ENCODE results near the gene NEDD4. TPM values are rescaled to one million over a fixed set of nuclear protein-coding genes. Genes with fewer than 3 reads are reported as not detected.
"Not testable (repeated sequence)": the region's sequence is repeated elsewhere in the genome, so short reads cannot be mapped to it uniquely, and the experiment has no call there.

Gene NEDD4
- total RNA-seq, 4 donors from 2014 or later = 19.2 to 35.1 (median 23.1) TPM

GRCh38 chr15:56032373-56032772, 39.0 kb upstream of the NEDD4 start:
- no peaks in the 10 kb centered on the region for H3K4me1 ChIP-seq
- H3K9me3 ChIP-seq = no peaks in the 10 kb centered on the region
- no peak overlapping the region for H3K27ac ChIP-seq (replicated peaks in 1 of 4)
- no peak overlapping the region for H3K4me3 ChIP-seq
- no peaks in the 10 kb centered on the region for H3K27me3 ChIP-seq
- peak; percentile 26 for DNase-seq (ENCODE audit: extremely low spot score)
- WGBS = 97% methylated on average over 1 of the region's 1 CpG
- no peaks in the 10 kb centered on the region for H3K36me3 ChIP-seq
- TF ChIP-seq CTCF (IDR thresholded peaks at IDR 0.05) (no peak), EP300 (IDR thresholded peaks at IDR 0.05) (no peak), POLR2A (IDR thresholded peaks at IDR 0.05; ENCODE audit: low read depth) (no peak), POLR2AphosphoS5 (IDR thresholded peaks at IDR 0.05) (no peak)
- intact Hi-C loops (cut with DNase I) = no loop called here

- Histone ChIP-seq H3K4me1 (no peaks in the 10 kb centered on the region), H3K36me3 (no peaks in the 10 kb centered on the region), H3K27me3 (no peaks in the 10 kb centered on the region), H3K27ac (replicated peaks in 1 of 4) (no peak overlapping the region), H3K9me3 (no peaks in the 10 kb centered on the region), H3K4me3 (no peak overlapping the region)
- TF ChIP-seq POLR2A (IDR thresholded peaks at IDR 0.05; ENCODE audit: low read depth) = no peak
- no peak for TF ChIP-seq POLR2AphosphoS5 (IDR thresholded peaks at IDR 0.05)
- TF ChIP-seq EP300 (IDR thresholded peaks at IDR 0.05) = no peak
- TF ChIP-seq CTCF (IDR thresholded peaks at IDR 0.05) = no peak
- 90% methylated on average over 6 of the region's 6 CpGs for WGBS
- peak; percentile 29 for DNase-seq (ENCODE audit: extremely low spot score)
- intact Hi-C loops (cut with DNase I) = no loop called here
Observed at GRCh38 chr15:56031836-56032235, 38.4 kb upstream of the NEDD4 start.

DNA sequence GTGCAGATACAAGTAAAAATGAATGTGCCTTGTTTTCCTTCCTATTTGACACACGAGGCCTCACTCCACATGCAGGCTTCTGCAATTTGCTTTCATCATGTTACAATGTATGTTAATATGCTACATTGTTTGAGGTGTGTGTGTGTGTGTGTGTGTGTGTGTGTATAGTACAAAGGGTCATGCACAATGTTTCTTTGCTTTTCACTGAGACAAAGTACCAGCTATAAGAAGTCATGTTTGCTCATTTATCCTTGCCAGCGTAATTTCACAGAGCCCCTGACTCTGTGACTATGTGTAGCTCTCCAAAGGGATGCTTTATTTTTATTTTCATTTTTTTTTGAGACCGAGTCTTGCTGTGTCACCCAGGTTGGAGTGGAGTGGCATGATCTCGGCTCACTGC, 38.0 kb upstream of the NEDD4 start:
- Histone ChIP-seq H3K27me3 (no peaks in the 10 kb centered on the region), H3K27ac (replicated peaks in 1 of 4) (no peak overlapping the region), H3K4me1 (no peaks in the 10 kb centered on the region), H3K4me3 (no peak overlapping the region), H3K36me3 (no peaks in the 10 kb centered on the region), H3K9me3 (no peaks in the 10 kb centered on the region)
- DNase-seq (ENCODE audit: extremely low spot score) = peak; percentile 45
- 74% methylated on average over 4 of the region's 4 CpGs for WGBS
- intact Hi-C loops (cut with DNase I) = no loop called here
- TF ChIP-seq EP300 (IDR thresholded peaks at IDR 0.05) = no peak

DNA sequence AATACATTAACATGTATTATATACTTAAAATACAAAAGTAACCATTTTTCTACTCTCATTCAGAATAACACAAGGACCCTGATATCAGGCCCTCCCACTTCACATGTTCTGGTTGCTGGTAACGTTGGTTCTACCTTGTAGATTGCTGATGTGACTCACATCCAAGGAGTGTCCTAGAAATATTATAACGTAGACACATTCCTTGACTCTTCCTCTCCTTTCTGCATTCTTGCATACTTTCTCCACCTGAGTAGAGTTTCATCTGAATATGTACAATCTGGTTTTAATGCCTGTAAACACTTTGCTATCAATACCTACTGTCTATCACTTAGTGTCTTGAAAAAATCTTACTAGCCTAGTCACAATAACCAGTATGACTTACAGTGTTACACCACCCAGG, 35.0 kb upstream of the NEDD4 start:
- H3K4me1 ChIP-seq = no peaks in the 10 kb centered on the region
- no peaks in the 10 kb centered on the region for H3K9me3 ChIP-seq
- TF ChIP-seq POLR2AphosphoS5 (IDR thresholded peaks at IDR 0.05) (no peak), POLR2A (IDR thresholded peaks at IDR 0.05; ENCODE audit: low read depth) (no peak), CTCF (IDR thresholded peaks at IDR 0.05) (no peak)
- no peak overlapping the region for H3K27ac ChIP-seq (replicated peaks in 1 of 4)
- H3K27me3 ChIP-seq = no peaks in the 10 kb centered on the region
- H3K4me3 ChIP-seq = no peak overlapping the region
- 93% methylated on average over 2 of the region's 2 CpGs for WGBS
- DNase-seq (ENCODE audit: extremely low spot score) = peak; percentile 19
- intact Hi-C loops (cut with DNase I) = no loop called here
- no peaks in the 10 kb centered on the region for H3K36me3 ChIP-seq

GRCh38 chr15:56023160-56023559, 29.7 kb upstream of the NEDD4 start:
- WGBS = 85% methylated on average over 7 of the region's 7 CpGs
- H3K4me1 ChIP-seq; H3K4me3 ChIP-seq; H3K9me3 ChIP-seq; H3K36me3 ChIP-seq; DNase-seq (ENCODE audit: extremely low spot score); intact Hi-C loops (cut with DNase I); H3K27me3 ChIP-seq; H3K27ac ChIP-seq (replicated peaks in 1 of 4): not testable (repeated sequence)

DNA sequence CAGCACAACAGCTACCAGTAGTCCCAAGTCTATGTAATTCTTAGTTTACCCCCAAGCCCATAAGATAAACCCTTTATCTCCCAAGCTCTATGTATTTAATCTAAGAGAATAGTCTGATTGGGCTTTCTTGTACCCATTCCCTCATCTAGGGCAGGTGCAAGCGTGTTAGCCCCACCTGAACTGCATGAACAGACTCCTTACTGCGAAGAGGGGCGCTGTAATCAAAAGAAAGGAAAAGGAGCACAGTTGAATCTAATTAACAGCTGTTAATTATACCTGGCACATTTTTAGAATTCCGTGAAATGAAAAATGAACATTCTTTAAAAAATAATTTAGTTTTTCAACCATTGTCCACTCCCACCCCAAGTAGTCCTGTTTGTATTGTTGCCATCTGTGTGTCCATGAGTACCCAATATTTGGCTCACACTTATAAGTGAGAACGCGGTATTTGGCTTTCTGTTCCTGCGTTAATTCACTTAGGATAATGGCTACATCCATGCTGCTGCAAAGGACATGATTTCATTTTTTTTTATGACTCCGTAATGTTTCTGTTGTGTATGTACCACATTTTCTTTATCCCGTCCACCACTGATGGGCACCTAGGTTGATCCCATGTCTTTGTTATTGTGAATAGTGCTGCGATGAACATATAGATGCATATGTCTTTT, 26.5 kb upstream of the NEDD4 start:
- H3K9me3 ChIP-seq = no peaks in the 10 kb centered on the region
- intact Hi-C loops (cut with DNase I) = no loop called here
- no peak for TF ChIP-seq EP300 (IDR thresholded peaks at IDR 0.05)
- TF ChIP-seq CTCF (IDR thresholded peaks at IDR 0.05) = no peak
- TF ChIP-seq POLR2A (IDR thresholded peaks at IDR 0.05; ENCODE audit: low read depth) = no peak
- no peak for TF ChIP-seq POLR2AphosphoS5 (IDR thresholded peaks at IDR 0.05)
- whole genome bisulfite sequencing = 96% methylated on average over 10 of the region's 10 CpGs
- H3K4me3 ChIP-seq = no peak overlapping the region
- DNase-seq (ENCODE audit: extremely low spot score) = no peak
- no peaks in the 10 kb centered on the region for H3K4me1 ChIP-seq
- H3K27ac ChIP-seq (replicated peaks in 1 of 4) = no peak overlapping the region
- no peaks in the 10 kb centered on the region for H3K36me3 ChIP-seq
- H3K27me3 ChIP-seq = no peaks in the 10 kb centered on the region

All from esophagus muscularis mucosa (tissue), 4 donors.